Mesenteric fat pad (tissue), 1 donor: Measurements from ENCODE around the gene ZNF469. TPM values are rescaled to one million over a fixed set of nuclear protein-coding genes. Genes with fewer than 3 reads are reported as not detected.

ENCODE experiments used
- DNase-seq: peaks from one replicate; pipeline ENCODE4 v3.0.0-alpha.2; 2020; ENCODE audit warnings: low spot score
- total RNA-seq: library from RNA; stranded (reverse); fragmentation: NEBNext Ultra II Directional; extraction: Animal tissue kit (Norgen Biotek cat#: 25700); gene quantifications from one replicate; pipeline ENCODE4 v1.2.1, GENCODE V29; 2021
- donor health status: DM: yes; HTN: yes; CAD: no.

ZNF469 gene
- total RNA-seq, 1 donor from 2014 or later, result 2.5 TPM

DNA sequence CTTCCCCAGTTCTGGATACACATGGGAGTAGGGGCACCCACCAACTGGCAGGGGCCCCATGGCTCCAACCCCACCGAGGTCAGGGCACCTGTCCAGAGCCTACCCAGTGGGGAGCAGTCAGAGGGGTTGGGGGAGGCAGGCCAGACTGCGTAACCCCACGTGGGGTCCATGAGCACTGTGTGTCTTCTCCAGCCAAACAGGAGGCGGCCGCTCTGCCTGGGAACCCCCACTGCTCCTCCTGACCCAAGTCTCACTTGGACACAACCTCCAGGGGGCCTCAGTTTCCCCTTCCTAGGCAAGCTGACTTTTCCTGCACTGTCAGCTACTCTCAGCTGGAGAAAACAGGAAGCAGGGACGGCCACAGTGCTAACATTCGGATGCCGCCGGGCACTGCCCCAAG lies 7.5 kb downstream of the ZNF469 start:
- no peak for DNase-seq

- DNase-seq, result no peak
These were observed 8.0 kb downstream of the ZNF469 start for GRCh38 chr16:88390735-88391134.

- no peak for DNase-seq
These were observed 8.5 kb downstream of the ZNF469 start for GRCh38 chr16:88391144-88391850.

- DNase-seq, result no peak
These were observed 9.4 kb downstream of the ZNF469 start for GRCh38 chr16:88392111-88392510.

DNA sequence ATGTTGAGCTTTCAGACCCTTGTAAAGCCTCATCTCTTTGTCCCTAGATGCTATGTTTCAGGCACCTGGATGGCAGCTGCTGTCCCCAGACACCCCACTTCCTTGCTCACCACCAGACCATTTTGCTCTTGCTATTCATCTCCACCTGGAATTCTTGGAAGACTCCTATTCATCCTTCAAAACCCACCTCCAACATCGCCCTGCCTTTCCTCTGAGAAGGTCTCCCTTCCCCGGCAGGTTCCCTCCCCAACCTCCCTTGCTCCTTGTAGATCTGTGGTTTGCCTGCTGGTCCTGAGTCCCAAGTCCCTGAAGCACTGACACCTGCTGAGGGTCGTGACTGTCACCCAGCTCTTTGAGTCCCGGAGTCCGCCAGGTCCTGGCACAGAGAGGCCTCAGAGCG lies 9.9 kb downstream of the ZNF469 start:
- no peak for DNase-seq

DNA sequence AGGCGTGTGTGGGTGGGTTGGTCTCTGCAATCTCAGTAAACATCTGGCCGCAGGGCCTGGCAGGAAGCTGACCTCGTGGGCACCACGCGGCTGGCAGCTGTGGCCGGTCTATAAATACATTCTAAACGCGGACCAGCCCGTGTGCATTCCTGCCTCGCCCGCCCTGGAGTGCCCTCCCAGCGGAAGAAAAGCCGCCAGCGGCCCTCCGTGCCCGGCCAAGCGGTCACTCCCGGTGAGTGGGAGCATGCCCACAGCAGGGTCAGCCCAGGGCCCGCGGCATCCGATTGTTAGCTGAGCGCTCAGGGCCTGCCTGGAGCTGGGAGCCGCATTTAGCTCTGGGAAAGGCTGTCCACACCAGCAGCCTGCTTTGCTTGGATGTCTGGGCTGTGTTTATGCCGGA lies 10.3 kb downstream of the ZNF469 start:
- DNase-seq, result no peak

GRCh38 chr16:88393571-88393970 lies 10.8 kb downstream of the ZNF469 start:
- no peak for DNase-seq

- no peak for DNase-seq
These were observed 11.7 kb downstream of the ZNF469 start for GRCh38 chr16:88394426-88394825.

DNA sequence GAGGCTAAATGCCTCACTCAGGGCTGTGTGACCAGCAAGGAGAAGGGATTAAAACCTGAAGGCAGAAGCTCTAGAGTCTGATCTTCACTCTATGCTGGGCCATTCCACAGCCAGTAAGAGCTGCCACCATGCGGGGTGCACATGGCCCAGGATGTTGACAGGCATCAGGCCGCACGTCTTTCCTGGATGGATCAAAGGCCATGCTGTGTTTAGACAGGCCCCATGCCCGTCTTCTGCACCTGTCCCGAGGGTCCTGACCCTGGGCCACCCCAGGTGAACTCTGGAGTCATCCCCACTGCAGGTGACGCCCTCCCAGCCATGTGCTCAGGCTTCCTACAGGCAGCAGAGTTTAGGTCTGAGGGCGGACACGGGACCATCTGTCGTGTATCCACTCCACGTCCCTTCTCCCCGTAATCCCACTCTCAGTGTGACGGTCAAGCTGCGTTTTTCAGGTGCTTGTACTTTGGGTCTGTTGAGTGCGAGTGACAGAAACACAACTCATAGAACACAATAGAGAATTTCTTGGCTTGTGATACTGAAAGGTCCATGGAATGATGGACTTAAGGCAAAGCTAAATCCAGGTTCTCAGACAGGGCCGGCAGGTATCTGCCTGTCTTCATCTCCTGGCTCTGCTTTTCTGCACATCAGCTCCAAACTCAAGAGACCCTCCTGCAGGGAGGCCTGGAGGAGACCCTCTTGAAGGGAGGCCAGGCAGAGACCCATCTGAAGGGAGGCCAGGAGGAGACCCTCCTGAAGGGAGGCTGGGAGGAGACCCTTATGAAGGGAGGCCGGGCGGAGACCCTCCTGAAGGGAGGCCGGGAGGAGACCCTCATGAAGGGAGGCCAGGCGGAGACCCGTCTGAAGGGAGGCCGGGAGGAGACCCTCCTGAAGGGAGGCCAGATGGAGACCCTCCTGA lies 13.2 kb downstream of the ZNF469 start:
- no peak for DNase-seq

- no peak for DNase-seq
These were observed 15.6 kb downstream of the ZNF469 start for GRCh38 chr16:88398170-88398873.

- DNase-seq, result no peak
These were observed 16.1 kb downstream of the ZNF469 start for GRCh38 chr16:88398874-88399178.

- DNase-seq, result no peak
These were observed 17.4 kb downstream of the ZNF469 start for GRCh38 chr16:88400186-88400585.

DNA sequence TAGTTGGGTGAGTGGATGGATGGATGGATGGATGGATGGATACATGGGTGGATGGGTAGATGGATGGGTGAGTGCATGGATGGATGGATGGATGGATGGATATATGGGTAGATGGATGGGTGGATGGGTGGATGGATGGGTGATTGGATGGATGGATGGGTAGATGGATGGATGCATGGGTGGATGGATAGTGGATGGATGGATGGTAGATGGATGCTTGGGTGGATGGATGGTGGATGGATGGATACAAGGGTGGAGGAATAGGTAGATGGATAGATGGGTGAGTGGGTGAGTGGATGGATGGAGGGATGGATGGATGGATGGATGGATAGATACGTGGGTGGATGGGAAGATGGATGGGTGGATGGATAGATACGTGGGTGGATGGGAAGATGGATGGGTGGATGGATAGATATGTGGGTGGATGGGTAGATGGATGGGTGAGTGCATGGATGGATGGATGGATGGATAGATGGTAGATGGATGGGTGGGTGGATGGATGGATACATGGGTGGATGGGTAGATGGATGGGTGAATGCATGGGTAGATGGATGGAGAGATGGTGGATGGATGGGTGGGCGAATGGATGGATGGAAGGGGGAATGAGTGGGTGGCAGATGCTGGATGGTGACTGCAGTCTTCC lies 19.0 kb downstream of the ZNF469 start:
- DNase-seq, result no peak

DNA sequence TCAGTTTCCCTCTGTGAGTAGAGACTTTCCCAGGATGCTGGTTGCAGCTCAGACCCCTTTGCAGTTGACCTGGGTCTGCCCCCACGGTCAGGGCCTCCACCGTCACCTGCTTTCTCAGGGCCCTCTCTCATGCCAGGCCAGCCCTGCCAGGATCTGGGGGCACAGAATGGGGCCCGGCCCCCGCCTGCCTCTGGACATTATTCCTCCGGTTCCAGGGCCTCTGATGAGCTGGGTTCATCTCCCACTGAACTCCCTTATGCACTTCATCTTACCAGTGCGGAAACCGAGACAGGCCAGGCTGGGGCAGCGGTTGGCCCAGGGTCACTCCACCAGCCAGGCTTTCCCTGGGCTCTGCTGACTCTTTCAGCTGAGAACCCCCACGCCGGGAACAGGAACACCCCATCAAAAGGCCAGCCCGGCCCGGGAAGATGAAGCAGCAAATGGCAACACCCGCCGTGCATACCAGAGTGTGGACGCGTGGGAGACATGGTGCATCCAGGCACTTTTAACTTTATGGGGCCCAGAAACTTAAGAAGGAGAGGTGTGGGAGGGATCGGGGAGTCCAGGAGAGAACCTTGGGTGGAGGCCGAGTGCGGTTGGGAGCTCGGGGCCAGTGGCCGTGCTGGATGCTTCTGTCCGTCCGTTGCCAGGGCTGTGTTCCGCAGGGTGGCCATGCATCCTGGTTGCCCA lies 19.9 kb downstream of the ZNF469 start:
- no peak for DNase-seq

DNA sequence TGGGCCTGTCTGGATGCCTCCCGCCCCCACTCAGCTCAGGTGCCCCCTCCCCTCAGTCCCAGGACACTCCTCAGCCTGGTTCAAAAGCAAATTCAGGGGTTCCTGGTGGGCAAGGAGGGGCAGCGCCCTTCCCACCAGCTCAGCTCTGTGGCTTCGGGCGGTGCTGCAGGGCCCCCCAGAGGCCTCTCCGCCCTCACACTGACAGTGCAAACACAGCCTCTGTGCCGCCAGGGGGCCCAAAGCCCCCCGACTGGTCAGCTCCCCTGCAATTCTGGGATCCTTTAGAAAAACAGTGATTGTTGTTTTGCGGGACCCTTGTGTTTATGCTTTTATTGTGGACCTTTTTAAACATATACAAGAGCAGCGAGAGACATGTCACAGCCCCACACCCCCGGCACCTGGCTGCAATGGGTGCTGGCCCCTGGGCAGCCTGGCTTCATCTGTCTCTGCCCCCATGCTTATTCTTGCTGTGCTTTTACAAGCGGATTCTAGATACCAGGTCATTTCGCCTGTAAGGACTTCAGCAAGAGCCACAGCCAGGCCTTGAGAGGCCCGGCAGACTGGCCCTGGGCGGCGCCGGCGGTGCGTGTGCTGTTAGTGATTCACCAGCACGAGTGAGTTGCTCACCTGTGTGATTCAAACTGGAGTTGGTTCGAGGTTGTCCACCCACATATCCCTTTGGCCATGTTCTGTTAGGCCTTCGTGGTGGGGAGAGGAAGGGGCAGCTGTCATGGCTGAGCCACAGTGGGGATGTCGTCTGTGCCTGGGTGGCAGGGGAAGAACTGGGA lies 21.2 kb downstream of the ZNF469 start:
- no peak for DNase-seq

- no peak for DNase-seq
These were observed 22.0 kb downstream of the ZNF469 start for GRCh38 chr16:88404769-88405168.

DNA sequence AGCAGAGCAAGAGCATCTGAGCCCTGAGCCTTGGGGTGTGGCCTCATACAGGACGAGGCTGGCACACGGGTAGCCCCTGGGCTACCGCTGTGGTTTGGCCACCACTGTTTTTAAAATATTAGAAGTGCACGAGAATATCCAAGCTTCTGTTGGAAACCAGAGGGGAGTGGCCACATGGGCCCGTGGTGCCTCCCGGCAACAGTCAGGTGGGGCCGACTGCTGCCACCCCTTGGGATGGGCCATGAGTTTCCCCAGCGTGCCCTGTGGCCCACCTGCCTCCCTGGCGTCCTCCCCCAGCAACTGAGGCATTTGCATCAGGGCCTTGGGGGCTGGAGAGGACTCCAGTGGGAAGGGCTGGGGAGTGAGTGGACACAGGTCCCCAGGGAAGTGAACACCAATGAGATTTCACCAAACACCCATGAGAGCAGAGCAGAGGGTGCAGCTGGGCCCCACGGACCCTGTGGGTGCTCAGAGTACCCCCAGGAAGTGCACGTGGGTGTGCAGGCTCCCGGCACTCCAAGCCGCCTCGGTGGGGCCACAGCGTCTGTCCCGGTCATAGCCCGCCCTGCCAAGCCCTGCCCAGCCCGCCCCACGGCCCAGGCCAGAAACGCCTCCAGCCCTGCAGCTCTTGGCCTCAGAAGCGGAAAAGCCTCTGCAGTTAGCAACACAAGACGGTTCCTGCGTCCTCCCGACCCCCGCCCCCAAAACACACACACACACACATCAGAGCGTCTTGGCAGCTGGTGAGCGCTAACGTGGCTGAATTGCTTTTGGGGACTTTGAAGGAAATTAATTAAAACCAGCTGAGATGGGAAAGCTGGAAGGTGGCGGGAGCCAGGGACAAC lies 22.7 kb downstream of the ZNF469 start:
- DNase-seq, result no peak

DNA sequence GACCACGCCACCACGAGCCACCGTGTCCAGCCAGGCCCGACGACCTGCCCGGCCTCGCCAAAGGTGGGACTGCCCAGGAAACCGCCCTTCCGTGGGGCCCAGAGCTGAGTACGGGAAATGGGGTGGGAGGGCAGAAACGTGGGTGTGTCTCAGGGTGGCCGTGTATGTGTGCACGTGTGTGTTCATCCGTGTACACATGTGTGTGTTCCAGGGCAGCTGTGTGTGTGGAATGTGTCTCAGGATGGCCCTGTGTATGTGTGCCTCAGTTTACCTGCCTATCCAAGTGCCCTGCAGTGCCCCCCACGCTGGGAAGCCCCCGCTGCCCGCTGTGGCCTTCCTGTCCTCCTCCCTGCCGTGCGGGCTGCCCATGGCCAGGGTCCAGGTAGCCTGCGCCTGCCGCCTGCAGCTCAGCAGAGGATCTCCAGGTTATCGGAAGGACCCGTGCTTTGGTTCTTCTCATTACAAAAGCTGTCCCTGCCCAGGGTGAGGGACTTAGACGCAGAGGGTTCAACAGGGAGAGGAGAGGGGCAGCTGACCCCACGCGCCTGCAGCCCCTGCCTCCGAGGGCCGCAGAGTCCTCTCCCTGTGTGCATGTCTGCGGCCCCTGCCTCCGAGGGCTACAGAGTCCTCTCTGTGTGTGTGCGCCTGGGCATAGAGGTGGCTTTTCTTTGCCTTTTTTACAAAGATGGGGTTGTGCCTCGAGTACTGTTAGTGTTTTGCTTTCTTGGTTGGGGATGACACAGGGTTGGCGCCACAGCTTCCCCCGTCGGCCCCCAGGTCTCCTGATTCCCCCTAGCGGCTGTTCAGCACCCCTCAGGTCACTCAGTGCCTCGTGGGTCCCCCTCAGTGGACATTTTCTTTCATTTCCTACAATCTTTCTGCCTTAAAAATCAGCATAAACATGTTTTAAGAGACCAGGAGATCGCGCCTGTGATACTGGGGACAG lies 23.6 kb downstream of the ZNF469 start:
- DNase-seq, result no peak
